ENCODE data around the gene TMEM54. TPM values are rescaled to one million over a fixed set of nuclear protein-coding genes. Genes with fewer than 3 reads are reported as not detected.

Gene TMEM54, protein sequence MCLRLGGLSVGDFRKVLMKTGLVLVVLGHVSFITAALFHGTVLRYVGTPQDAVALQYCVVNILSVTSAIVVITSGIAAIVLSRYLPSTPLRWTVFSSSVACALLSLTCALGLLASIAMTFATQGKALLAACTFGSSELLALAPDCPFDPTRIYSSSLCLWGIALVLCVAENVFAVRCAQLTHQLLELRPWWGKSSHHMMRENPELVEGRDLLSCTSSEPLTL
- 26.8 TPM for total RNA-seq
- long read RNA-seq, partial matches to known transcripts, result 1 of 5 reads
- long read RNA-seq, other reads (novel, unspliced or antisense), result 2 of 5 reads

DNA sequence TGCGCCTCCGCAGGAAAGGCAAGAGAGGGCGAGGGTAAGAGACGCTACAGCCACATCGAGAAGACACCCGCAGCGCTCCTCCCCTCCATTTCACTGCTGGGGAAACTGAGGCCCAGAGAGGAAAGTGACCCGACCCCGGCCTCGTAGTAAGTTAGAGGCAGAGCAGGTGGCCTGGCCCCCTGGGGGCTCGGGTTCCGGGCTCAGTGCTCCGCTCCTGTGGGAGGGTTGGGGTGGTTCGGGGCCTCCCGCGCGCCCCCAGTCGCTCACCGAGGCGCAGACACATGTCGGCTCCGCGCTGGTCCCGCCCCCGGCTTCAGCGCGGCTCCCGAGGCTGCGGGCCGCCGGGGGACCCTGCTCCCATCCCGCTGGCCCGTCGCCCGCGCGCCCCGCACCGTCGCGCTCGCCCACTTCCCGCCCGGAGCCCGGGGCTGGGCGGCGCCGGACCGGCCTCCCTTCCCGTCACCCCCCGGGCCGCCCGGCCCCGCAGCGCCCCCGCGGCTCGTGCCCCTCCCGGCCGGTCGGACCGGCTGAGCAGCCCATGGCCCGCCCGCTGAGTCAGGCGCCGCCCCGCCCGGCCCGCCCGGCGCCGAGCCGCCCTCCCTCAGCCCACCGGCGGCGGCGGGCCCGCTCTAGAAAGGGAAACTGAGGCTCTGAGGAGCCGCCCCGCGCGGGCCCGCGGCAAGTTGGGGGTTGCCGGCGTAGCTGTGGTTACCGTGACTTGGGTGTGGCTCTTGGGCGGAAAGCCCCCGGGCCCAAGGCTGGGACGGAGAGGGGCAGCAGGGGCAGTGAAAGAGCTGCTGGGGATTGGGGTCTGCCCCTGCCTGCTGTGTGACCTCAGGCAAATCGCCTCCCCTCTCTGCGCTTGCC, at the start of gene TMEM54:
Gene TMEM54 (minus strand): TSS at position 434 of the 867 bp plus-strand sequence. CDS start 151 bp downstream, at position 283.
- no peak for DNase-seq (ENCODE audit: low spot score)

DNA sequence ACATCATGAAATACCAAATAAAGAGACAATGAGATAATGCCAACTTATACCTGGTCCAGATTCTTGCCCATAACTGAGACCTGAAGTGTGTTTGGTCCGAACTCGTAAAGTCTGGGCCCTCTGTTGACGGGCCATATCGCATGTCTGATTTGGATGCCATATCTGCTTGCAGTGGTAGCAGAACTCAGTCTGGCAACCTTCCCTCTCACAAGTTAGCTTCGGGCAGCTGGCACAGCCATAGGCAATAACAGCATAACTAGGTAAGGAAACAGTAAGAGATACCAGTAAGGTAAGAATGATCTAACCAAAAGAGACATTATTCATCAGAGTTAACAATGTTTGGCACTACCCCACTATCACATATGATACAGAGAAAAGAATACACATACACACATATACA, 48.3 kb upstream of the TMEM54 start:
- no peak for DNase-seq (ENCODE audit: low spot score)

DNA sequence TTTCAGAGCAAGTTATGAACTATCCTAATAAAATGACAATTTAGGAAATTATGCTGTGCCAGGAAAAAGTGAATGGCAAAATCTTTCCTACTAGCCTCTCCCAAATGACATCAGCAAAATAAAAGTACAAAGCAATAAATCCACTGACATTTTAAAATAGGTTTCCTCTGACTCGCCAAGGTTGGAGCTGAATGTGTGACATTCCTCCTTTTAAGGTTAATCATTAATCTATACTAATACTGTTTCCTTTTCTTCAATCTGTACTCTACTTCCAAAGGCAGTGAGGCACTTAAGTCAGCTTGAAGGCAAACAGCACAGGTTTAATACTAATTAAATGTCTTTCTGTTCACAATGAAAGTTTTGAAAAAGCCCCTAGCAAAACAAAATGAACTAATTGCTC, 47.7 kb upstream of the TMEM54 start:
- DNase-seq (ENCODE audit: low spot score), result no peak

DNA sequence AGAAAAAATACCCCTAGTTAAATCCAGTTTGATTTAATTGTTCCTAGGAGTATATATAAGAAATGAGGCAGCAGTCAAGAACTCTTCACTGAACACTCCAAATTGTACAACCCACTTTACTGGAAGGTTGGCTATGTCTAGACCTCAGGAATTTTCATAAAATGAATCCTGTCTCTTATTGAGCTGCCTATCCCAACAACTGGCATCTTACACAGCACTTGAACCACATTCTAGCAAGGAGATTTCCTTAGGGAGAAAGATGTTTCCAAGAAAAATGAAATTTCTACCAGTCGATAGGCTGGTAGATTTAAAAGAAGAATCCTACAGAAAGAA, 47.2 kb upstream of the TMEM54 start:
- no peak for DNase-seq (ENCODE audit: low spot score)

DNA sequence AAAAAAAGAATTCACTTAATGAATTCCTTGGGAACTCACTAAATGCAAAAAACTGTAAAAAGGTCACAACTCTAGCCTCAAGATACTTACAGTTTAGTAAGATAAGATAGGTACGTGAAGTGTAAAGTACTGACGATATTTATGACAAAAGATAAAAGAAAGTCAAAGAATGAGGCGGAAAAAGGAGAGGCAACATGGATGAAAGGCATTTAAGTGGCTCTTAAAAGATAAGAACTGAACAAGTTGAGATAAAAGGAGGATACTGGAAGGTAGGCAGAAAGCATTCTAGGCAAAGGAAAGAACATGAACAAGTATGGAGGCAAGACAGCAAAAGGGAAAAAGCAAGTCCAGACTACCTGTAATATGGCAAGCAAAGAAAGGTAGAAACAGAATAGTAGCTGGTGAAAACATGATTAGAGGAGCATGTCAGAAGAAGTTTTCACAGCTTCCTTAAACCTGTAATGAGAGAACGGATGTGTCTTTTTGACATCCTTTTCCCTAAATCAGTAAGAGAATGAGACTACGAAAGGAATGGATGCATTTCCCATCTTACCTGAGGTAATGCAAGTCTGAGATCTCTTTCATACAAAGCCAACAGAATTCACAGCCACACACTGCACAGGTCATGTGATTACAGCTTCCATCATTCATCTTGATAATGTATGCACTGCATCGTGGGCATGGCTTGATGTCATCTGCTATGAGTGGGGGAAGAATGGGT, 46.6 kb upstream of the TMEM54 start:
- no peak for DNase-seq (ENCODE audit: low spot score)

DNA sequence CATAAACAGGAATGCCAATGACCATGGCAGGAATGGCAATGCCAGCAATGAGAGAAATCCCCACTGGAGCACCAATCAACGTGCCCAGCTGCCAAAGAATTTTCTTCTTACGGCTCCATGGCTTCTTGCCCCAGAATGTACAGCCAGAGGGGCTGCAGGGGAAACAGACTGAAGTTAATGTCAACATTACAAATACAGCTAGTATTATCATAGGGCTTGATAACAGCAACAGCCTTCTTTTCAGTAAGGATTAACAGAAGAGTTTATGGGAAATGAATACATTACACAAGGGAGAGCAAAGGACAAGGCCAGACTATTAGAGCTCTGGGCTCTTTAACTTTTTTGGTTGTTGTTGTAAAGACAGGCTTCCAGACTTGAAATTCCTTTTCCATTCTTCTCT, 45.2 kb upstream of the TMEM54 start:
- no peak for DNase-seq (ENCODE audit: low spot score)

DNA sequence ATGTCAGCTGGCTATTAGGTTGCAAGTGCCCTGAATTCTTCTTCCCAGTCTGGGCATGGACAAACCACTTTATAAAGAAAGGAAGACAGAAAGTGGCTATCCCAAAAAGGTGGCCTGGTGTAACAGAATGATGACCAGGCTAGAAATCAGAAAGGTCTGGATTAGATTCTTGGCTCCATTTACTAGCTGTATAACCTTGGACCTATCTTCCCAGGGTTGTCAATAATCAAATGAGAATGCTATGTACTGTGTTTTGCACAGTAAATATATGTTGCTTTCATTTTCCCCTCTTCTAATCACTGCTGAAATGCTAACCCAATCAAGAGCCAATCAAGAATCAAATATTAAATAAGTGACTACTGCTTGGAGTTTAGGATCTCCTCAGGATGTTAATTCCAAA, 43.0 kb upstream of the TMEM54 start:
- no peak for DNase-seq (ENCODE audit: low spot score)

DNA sequence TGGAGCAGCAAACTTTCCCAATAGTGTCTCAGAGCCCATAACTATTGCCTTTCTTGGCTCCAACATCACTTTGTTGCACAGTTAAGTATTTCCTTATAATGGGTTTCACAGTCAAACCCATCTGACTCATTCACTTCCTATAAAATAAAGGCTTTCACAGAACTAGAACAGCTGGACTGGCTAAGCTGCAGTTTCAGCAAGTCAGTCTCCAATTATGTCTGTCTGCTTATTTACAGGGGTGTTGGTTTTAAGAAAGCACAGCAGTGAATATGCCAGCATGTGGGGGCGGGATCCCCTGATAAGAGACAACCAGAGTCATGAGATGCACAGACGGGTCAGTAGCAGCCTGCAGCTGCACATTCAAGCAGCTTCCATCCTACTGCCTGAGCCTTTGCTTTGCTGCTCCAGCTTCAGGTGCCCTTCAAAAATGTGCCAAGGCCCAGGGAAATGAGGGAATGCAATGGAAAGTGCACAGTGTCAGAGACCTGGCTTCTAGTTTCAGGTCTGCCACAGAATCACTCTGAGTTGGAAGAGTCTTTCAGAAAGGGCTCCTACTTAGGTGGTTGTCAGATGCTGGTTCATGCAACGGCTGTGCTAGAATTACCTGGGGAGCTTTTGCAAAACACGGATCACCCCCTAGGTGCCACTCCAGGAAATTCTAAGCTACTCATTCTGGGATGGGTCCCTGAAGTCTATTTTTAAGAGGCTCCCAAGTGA, 38.6 kb upstream of the TMEM54 start:
- DNase-seq (ENCODE audit: low spot score), result no peak

DNA sequence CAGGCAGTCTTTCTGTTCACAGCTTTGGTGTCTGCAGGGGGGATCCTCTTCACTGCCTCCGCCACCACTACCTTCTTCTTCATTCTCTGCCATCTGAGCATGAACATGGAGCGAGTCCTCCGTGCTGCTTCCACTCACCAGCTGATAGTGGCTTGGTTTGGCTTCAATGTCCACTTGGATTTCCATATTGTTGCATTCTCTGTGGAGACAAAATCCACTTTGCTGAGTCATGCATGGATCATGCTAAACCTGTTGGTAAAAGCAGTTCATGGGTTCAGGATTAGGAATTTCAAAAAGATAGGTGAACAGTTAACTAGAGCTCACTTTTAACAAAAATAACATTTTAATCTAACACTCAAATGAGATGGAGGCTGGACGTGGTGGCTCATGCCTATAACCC, 35.9 kb upstream of the TMEM54 start:
- DNase-seq (ENCODE audit: low spot score), result no peak

DNA sequence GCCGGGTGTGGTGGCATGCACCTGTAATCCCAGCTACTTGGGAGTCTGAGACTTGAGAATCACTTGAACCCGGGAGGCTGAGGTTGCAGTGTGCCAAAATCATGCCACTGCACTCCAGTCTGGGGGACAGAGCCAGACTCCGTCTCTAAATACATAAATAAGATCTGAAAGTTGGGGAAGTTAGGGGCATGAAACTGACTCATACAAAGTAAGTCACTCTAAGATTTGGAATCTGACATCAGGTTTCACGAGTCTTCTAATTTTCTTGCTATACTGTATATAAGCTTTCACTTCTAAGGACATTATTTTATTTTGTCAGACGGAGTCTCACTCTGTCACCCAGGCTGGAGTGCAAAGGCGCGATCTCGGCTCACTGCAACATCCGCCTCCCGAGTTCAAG, 33.3 kb upstream of the TMEM54 start:
- DNase-seq (ENCODE audit: low spot score), result no peak

DNA sequence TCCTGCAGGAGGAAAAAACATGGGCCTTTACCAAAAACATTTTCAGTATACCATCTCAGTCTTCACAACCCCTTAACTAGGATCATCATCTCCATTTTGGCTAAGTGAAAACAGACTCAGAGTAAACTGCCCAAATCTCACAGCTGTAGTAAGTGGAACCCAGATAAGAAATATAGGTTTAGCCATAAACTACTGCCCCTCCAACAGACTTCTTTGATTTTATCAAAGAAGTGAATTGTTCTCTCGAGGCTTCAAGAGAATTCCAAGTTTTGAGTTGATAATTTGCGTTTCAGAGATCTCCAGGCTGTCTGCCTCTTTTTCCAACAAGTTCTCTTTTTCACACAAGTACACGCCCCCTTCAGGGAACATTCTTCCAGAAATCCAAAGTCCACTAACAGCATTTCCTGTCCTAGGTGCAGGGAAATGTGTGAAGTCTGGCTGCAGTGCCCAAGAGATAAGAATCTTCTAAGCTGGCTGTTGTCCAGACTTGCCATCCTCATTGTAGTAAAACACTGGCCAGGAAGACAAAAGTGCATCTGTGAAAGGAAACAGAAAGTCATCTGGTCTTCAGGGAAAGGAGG, 32.6 kb upstream of the TMEM54 start:
- DNase-seq (ENCODE audit: low spot score), result no peak

DNA sequence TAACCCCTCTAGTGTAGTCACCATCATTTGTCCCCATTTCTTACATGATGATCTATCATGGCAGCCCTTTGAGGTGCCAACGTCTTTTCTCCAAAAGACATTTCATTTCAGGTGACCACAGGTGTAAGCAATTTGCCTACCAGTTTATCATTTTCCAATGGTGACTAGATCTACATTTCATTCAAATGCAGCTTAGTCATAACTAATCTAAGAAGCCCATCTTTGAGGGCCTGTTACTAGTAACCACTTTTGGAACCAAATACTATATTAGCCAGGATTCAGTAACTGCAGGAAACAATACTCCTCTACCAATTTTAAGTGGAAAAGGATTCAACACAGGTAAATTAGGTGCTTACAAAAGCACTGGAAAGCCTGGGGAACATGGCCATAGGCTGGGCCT, 30.6 kb upstream of the TMEM54 start:
- no peak for DNase-seq (ENCODE audit: low spot score)

DNA sequence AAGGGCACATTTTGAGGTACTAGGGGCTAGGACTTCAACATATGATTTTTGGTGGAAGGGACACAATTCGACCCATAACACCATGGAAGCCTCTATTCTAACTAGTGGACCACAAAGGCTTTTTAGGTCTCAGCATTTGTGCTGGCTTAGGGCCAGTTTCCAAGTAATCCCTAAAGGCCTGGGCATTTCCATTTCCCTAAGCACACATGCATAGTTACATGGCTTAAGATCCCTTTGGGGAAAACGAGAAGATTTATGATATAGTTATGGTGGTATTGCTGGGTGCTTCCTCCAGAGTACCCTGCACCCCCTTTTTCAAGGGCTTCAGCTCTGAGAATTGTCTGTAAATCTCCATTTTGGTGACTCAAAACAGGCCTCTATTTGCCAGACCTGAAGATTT, 28.2 kb upstream of the TMEM54 start:
- DNase-seq (ENCODE audit: low spot score), result no peak

DNA sequence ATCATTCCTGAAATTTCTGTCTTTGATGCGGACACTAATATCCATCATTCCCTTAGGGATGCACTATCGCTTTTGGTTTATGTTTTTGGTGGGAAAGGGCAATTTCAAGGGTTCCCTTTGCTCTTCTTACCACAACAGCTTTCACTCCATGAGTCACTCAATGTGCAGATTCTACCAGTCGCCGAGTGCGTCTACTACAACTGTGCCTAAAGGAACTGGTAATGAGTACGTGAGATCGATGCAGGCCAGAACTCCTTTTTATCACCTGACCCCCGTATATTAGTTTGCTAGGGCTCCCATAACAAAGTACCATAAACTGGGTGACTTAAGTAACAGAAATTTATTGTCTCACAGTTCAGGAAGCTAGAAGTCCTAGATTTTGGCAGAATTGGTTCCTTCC, 27.5 kb upstream of the TMEM54 start:
- DNase-seq (ENCODE audit: low spot score), result no peak

DNA sequence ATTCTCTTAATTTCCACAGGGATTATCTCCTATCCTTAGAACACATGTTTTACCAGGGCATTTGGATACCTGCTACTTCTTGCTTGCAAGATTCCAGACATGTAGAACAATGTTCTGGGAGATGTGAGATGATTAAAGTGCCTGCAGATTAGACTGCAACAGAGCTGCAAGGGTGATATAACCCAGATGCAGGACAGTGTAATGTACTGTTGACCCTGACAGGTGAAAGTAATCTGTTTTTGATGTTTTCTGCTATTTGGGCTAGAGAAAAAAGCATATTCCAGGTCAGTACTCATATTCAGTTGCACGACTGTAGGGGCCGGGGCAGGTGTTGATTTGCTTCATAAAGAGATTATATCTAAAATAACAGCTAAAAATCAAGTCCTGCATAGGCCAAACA, 27.1 kb upstream of the TMEM54 start:
- no peak for DNase-seq (ENCODE audit: low spot score)

DNA sequence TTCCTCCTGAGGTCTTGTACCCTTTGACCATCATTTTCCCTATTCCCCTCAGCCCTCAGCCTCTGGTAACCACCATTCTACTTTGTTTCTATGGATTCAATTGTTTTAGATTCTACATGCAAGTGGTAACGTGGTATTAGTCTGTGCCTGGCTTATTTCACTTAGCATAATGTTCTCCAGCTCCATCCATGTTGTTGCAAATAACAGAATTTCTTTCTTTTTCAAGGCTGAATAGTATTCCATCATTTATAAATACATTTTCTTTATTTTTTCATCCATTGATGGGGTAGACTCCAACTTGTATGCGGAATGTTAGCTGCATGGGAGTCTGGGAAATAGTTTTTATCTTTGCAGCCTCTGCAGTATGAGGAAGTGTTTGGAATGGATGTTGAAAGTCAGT, 26.3 kb upstream of the TMEM54 start:
- no peak for DNase-seq (ENCODE audit: low spot score)

DNA sequence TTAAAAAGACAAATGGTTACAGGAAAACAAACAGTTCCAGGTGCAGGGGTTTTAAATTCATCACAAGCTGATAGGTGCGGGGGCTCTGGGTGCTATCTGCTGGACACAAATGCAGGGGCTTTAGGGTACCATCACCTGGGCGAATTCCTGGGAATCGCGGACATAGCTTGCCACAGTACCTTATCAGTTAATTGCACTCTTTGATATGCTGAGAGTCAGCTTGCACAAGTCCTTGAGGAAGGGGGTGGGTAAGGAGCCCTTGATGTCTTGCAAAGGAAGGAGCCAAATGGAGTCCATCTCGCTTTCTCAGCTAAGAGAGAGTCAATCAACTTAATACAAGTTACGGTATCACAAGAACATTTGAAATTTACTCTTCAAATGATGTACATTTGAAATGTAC, 25.4 kb upstream of the TMEM54 start:
- DNase-seq (ENCODE audit: low spot score), result no peak

DNA sequence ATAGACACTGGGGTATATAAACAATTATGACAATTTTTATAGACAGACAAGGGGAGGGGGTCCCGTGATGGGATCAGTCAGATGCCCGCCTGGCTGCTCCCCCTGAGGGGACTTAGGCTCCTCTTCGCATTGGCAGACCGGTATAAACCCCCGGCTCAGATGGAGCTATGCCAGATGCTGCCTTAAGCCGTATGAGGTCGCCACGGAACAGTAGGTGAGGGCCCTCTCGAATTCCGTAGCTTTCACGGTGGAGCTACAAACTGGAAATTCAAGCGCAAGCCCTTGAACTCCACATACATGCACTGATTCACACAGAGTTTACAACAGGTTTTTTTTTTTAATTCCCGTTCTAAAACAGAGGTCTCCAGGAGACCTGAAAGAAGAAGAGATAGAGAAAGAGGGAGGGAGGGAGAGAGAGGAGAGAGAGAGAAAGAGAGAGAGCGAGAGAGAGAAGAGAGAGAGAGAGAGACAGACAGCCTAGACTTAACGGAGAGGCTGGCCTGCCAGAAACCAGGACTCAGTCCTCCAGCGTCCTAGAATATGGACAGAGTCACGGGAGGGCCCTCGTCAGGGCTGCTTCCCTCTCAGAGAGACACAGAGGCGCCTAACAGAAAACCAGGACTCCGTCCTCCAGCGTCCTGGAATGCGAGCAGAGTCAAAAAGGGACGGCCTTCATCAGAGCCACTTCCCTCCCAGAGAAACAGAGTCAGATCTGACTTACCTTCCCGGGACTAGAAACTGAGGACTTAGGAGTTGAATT, 24.4 kb upstream of the TMEM54 start:
- DNase-seq (ENCODE audit: low spot score), result no peak

DNA sequence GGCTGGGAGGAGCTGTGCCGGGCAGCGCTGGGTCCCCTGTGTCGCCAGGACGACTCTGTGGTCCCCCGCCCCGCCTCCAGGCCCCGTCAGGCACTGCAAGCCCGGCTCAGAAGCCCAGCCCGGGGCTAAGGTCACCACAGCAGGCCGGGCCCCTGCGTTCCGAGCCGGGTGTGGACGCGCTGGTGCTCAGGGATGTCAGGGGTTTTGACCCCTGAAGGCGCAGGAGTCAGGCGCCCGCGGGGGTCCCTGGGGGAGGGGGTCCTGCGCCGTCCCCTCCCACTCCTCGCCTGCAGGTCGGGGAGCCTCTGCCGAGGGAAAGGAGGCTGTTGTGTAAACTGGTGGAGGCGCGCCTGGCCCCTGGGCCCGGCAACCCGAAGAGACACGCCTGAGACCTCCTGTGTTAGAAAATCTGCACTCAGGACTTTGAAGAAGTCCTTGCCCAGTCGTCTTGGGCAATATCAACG, 23.7 kb upstream of the TMEM54 start:
- no peak for DNase-seq (ENCODE audit: low spot score)

DNA sequence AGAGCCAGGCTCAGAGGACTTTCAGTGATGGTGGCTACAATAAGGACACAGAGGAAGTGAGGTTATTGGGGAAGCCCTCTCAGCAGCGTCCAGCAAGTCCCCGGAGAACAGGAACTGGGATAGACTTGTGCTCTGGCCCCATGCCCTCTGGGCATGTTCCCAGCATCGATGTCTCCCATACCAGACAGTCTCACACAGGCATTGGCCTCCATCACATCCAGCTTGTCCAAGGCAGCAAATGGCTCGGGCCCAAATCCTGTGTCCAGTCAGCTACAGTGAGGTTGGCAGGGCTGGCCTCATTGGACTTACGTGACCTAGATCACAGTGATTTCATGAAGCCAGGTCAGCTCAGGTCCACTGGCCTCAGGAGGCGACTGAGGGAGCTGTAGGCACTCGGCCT, 19.6 kb upstream of the TMEM54 start:
- DNase-seq (ENCODE audit: low spot score), result no peak
